Measurements from ENCODE around the gene CAMK4. TPM values are rescaled to one million over a fixed set of nuclear protein-coding genes. Genes with fewer than 3 reads are reported as not detected.

The CAMK4 gene
- total and polyA plus RNA-seq, 8 donors, result 1.0 to 18.3 (median 14.8) TPM

- Histone ChIP-seq H3K36me3 (no peaks in the 10 kb centered on the region), H3K4me3 (no peak overlapping the region), H3K9me3 (peaks cover 0 to 12% of the 10 kb centered on the region in 2 donors), H3K4me1 (no peaks in the 10 kb centered on the region), H3K27me3 (no peaks in the 10 kb centered on the region), H3K27ac (no peak overlapping the region)
- TF ChIP-seq CTCF (IDR thresholded peaks at IDR 0.05), result no peak
- DNase-seq (no peak), ATAC-seq (no peak)
- intact Hi-C loops (cut with DNase I), result no loop called here
Observed at GRCh38 chr5:111326551-111326950, 102.4 kb downstream of the CAMK4 start.

DNA sequence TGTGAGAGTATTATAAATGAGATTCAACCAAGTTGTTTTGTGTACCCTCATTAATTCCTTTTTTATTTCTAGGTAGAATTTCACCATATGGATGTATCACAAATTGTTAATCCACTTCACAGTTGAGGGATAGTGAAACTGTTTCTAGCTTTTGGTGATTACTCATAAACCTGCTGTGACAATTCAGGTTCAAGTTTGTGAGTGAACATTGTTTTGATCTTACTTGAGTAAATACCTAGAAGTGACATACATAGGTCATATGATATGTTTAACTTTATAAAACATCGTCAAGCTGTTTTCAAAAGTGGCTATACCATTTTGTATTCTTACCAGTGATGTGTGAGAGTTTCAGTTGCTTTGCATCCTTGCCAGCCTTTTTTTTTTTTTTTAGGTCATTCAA, 112.9 kb downstream of the CAMK4 start:
- no peaks in the 10 kb centered on the region for H3K9me3 ChIP-seq
- DNase-seq (no peak), ATAC-seq (no peak)
- intact Hi-C loops (cut with DNase I), result no loop called here
- no peaks in the 10 kb centered on the region for H3K36me3 ChIP-seq
- H3K27ac ChIP-seq, result no peak overlapping the region
- H3K27me3 ChIP-seq, result no peaks in the 10 kb centered on the region
- no peak overlapping the region for H3K4me3 ChIP-seq
- no peak for TF ChIP-seq CTCF (IDR thresholded peaks at IDR 0.05)
- H3K4me1 ChIP-seq, result no peaks in the 10 kb centered on the region

DNA sequence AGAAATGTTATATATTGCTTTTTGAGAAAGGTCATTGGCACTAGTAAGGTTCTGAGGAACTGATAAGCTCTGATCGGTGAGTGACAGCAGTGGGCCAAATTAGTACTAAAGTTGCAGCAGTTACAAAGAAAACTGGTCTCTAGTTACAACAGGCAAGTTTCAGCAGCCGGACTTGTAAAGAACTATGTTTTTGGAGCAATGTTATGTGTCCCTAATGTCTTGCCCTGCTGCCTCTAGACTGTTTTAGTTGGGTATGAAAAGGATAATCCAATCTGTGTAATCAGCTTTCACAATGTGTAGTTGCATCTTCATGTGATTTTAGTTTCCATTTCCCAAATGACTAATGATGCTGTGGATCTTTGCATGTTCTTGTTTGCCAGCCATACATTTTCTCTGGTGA, 113.5 kb downstream of the CAMK4 start:
- H3K27me3 ChIP-seq, result no peaks in the 10 kb centered on the region
- H3K9me3 ChIP-seq, result no peaks in the 10 kb centered on the region
- no peak overlapping the region for H3K27ac ChIP-seq
- TF ChIP-seq CTCF (IDR thresholded peaks at IDR 0.05), result no peak
- intact Hi-C loops (cut with DNase I), result no loop called here
- DNase-seq (no peak), ATAC-seq (no peak)
- no peaks in the 10 kb centered on the region for H3K4me1 ChIP-seq
- H3K4me3 ChIP-seq, result no peak overlapping the region
- no peaks in the 10 kb centered on the region for H3K36me3 ChIP-seq

GRCh38 chr5:111345731-111346130, 121.5 kb downstream of the CAMK4 start:
- no peak for TF ChIP-seq CTCF (IDR thresholded peaks at IDR 0.05)
- H3K4me1 ChIP-seq, result no peaks in the 10 kb centered on the region
- DNase-seq (no peak), ATAC-seq (no peak)
- H3K27ac ChIP-seq, result no peak overlapping the region
- H3K27me3 ChIP-seq, result no peaks in the 10 kb centered on the region
- intact Hi-C loops (cut with DNase I), result no loop called here
- H3K4me3 ChIP-seq, result no peak overlapping the region
- no peaks in the 10 kb centered on the region for H3K36me3 ChIP-seq
- no peaks in the 10 kb centered on the region for H3K9me3 ChIP-seq

DNA sequence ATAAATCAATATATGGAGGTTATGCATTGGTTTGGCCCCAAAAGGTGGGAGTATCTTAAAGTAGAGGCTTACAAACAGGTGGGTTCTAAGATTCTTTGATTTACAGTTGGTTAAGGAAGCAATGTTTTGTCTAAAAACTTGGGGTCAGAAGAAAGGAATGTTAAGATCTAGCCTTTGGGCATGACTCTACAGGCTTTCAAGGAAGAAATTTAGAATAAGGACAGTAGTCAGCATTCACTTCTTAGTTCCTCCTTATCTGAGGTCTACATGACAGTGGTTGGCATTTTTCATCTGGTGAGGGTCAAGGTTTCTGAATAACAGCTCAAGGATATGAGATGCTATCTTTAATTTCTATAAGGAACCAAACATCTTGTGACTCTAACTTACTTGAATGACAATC, 122.8 kb downstream of the CAMK4 start:
- Histone ChIP-seq H3K4me3 (no peak overlapping the region), H3K36me3 (no peaks in the 10 kb centered on the region), H3K27ac (no peak overlapping the region), H3K27me3 (no peaks in the 10 kb centered on the region), H3K9me3 (no peaks in the 10 kb centered on the region), H3K4me1 (no peaks in the 10 kb centered on the region)
- intact Hi-C loops (cut with DNase I), result no loop called here
- DNase-seq (no peak), ATAC-seq (no peak)
- TF ChIP-seq CTCF (IDR thresholded peaks at IDR 0.05), result no peak
